GM18498 (cell line): ENCODE measurements around the gene UBE3B.
"Not testable (repeated sequence)": the region's sequence is repeated elsewhere in the genome, so short reads cannot be mapped to it uniquely, and the experiment has no call there.

Experiments
- ATAC-seq: cut with Tn5 transposase; IDR thresholded peaks from one replicate; pipeline ENCODE4 v1.9.1; 2021; ENCODE audit warnings: mild to moderate bottlenecking, moderate library complexity; ENCODE audit not compliant: unreplicated experiment

Gene UBE3B

GRCh38 chr12:109477185-109477962 is at the start of gene UBE3B, which contains the start of gene KCTD10:
UBE3B (plus strand) TSS chr12:109477634; CDS start chr12:109483552, 5,918 bp downstream.
KCTD10 (minus strand) TSS chr12:109477300; CDS start chr12:109477262, 38 bp downstream.
- ATAC-seq, result peak; percentile 95

- peak; percentile 54 for ATAC-seq
Observed at GRCh38 chr12:109428037-109428629, 49.3 kb upstream of the UBE3B start.

- ATAC-seq, result not testable (repeated sequence)
Observed at GRCh38 chr12:109428804-109429203, 48.6 kb upstream of the UBE3B start.

- ATAC-seq, result no peak
Observed at GRCh38 chr12:109430244-109430643, 47.2 kb upstream of the UBE3B start.

GRCh38 chr12:109432431-109432830 is 45.0 kb upstream of the UBE3B start:
- ATAC-seq, result no peak

GRCh38 chr12:109432842-109433304 is 44.6 kb upstream of the UBE3B start:
- ATAC-seq, result peak; percentile 63

GRCh38 chr12:109433618-109434017 is 43.8 kb upstream of the UBE3B start:
- ATAC-seq, result no peak

- no peak for ATAC-seq
Observed at GRCh38 chr12:109434582-109434981, 42.9 kb upstream of the UBE3B start.

GRCh38 chr12:109435428-109436187 is 41.8 kb upstream of the UBE3B start:
- no peak for ATAC-seq

- no peak for ATAC-seq
Observed at GRCh38 chr12:109436188-109436560, 41.3 kb upstream of the UBE3B start.

- ATAC-seq, result no peak
Observed at GRCh38 chr12:109439181-109439580, 38.3 kb upstream of the UBE3B start.

- ATAC-seq, result not testable (repeated sequence)
Observed at GRCh38 chr12:109439951-109440350, 37.5 kb upstream of the UBE3B start.

- ATAC-seq, result no peak
Observed at GRCh38 chr12:109440851-109441490, 36.5 kb upstream of the UBE3B start.

GRCh38 chr12:109443794-109444193 is 33.6 kb upstream of the UBE3B start:
- ATAC-seq, result no peak

- no peak for ATAC-seq
Observed at GRCh38 chr12:109444259-109444658, 33.2 kb upstream of the UBE3B start.

- no peak for ATAC-seq
Observed at GRCh38 chr12:109445191-109445609, 32.2 kb upstream of the UBE3B start.

- no peak for ATAC-seq
Observed at GRCh38 chr12:109446869-109447268, 30.6 kb upstream of the UBE3B start.

- no peak for ATAC-seq
Observed at GRCh38 chr12:109447482-109447881, 30.0 kb upstream of the UBE3B start.

- ATAC-seq, result no peak
Observed at GRCh38 chr12:109448272-109448671, 29.2 kb upstream of the UBE3B start.

- ATAC-seq, result no peak
Observed at GRCh38 chr12:109448707-109449390, 28.6 kb upstream of the UBE3B start.
